Fibroblast of villous mesenchyme (primary cell): ENCODE data around the gene UBE2R2. TPM values are rescaled to one million over a fixed set of nuclear protein-coding genes. Genes with fewer than 3 reads are reported as not detected.

ENCODE experiments used
- DNase-seq: peaks from one replicate; pipeline ENCODE4 v3.0.0-alpha.2; 2010; ENCODE audit warnings: low read depth
- H3K4me3 ChIP-seq: 2 replicates; pipeline ENCODE4 v1.5.1; 2011; ENCODE audit warnings: low read depth, mild to moderate bottlenecking, low read length
- CTCF ChIP-seq: IDR thresholded peaks from 2 replicates; pipeline ENCODE4 v1.5.1; 2012; ENCODE audit warnings: low read depth, mild to moderate bottlenecking, low read length; ENCODE audit not compliant: insufficient read depth
- total RNA-seq: library from RNA; depleted of rRNA; stranded (reverse); fragments of >200 nt; gene quantifications from 2 replicates; pipeline ENCODE4 v1.2.3, GENCODE V29; 2012

The UBE2R2 gene
- total RNA-seq, 1 donor, result 20.3 TPM

- TF ChIP-seq CTCF, result no peak
- H3K4me3 ChIP-seq, result no peak overlapping the region
- DNase-seq, result no peak
Measured at GRCh38 chr9:33939924-33940874, 123.2 kb downstream of the UBE2R2 start.

- DNase-seq, result peak; percentile 85
- TF ChIP-seq CTCF, result peak; percentile 60
- H3K4me3 ChIP-seq, result no peak overlapping the region
Measured at GRCh38 chr9:33942471-33943083, 125.6 kb downstream of the UBE2R2 start.

GRCh38 chr9:33943389-33943788 is 126.4 kb downstream of the UBE2R2 start:
- peak; percentile 34 for DNase-seq
- no peak overlapping the region for H3K4me3 ChIP-seq
- TF ChIP-seq CTCF, result no peak

- no peak for TF ChIP-seq CTCF
- no peak overlapping the region for H3K4me3 ChIP-seq
- DNase-seq, result peak; percentile 93
Measured at GRCh38 chr9:33946779-33947535, 130.0 kb downstream of the UBE2R2 start.

- no peak for TF ChIP-seq CTCF
- H3K4me3 ChIP-seq, result no peak overlapping the region
- peak; percentile 7 for DNase-seq
Measured at GRCh38 chr9:33950371-33950770, 133.4 kb downstream of the UBE2R2 start.

- H3K4me3 ChIP-seq, result no peak overlapping the region
- TF ChIP-seq CTCF, result no peak
- no peak for DNase-seq
Measured at GRCh38 chr9:33952066-33952465, 135.1 kb downstream of the UBE2R2 start.
